Measurements from ENCODE around the gene OR10P1.

The OR10P1 gene

DNA sequence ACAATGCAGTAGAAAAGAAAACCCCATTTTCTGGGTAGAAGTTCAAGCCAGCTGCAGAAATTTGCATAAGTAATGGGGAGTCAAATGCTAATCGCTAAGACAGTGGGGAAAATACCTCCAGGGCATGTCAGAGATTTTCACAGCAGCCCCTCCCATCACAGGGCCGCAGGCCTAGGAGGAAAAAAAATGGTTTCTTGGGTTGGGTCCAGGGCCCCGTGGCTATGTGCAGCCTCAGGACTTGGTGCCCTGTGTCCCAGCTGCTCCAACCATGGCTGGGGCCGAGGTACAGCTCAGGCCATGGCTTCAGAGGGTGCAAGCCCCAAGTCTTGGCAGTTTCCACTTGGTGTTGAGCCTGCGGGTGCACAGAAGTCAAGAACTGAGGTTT, 14.6 kb downstream of the OR10P1 start:
- no peak for DNase-seq (ENCODE audit: low read depth)

DNA sequence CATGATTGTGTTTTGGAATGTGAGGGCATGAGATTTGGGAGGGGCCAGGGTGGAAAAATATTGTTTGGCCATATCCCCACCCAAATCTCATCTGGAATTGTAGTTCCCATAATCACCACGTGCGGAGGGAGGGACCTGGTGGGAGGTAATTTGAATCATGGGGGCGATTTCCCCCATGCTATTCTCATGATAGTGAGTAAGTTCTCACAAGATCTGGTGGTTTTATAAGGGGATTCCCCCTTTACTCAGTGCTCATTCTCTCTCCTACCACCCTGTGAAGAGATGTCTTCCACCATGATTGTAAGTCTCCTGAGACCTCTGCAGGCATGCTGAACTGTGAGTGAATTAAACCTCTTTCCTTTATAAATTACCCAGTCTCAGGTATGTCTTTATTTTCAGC, 15.7 kb downstream of the OR10P1 start:
- no peak for DNase-seq (ENCODE audit: low read depth)

DNA sequence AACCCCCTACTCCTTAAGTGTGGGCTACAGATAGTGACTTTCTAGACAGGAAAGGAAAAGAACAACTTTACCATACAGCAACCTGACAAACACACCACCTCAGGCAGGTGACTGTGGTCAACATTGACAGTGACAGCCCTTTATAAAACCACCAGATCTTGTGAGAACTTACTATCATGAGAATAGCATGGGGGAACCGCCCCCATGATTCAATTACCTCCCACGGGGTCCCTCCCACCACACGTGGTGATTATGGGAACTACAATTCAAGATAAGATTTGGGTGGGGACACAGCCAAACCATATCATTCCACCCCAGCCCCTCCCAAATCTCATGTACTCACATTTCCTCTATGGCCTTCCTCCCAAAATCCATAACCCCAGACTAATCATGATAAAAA, 16.3 kb downstream of the OR10P1 start:
- DNase-seq (ENCODE audit: low read depth): no peak

GRCh38 chr12:55654511-55655214, 18.0 kb downstream of the OR10P1 start:
- DNase-seq (ENCODE audit: low read depth): no peak

DNA sequence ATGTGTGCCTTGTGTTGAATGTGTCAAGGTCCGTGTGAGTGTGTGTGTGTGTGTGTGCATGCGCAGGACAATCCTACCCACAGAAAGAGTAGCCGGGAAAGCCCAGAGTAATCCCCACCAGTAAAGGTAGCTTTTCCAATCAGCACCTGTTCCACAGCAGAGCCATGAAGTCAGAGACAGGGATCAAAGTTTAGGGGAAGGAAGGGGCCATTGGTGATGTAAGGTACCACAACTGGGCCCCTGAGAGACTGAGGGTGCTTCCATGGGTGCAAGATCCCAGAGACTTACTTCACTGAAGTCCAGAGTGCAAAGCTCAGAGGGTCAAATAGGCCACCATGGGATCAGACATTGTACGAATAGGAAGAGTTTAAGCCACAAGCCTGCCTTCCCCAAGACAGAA, 20.5 kb downstream of the OR10P1 start:
- DNase-seq (ENCODE audit: low read depth): no peak

- no peak for DNase-seq (ENCODE audit: low read depth)
Observed at GRCh38 chr12:55658212-55658611, 21.5 kb downstream of the OR10P1 start.

DNA sequence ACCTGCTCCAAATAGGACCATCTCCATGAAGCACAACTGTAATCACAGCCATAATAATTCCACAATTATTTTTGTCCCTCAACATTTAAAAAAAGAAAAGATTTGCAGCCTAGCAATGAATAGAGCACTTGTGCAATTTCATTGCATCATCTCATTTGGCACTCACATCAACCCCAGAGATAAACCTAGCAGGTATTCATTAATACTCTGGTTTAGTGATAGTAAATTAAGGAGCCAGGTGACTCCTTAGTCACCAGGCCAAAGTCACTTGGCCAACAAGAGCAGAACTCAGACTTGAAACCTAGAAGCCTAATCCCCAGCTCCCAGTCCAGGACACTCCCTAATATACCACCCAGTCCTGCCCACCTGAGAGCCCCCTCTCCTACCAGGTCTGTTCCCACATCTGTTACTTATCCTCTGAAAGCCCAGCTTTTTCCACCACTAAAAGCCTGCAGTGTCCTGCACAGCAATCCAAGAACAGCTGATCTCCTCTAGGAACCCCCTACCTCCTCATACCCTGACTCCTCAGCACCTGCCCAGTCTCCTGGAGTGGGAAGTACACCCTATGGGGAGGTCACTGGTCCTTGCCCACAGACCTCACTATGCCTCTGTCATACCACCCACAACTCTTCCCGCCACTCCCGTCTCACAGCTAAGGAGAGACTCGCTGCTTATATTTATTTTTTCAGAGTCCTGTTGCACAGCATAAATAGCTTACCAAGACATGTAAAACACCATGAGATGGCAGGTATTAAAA, 22.1 kb downstream of the OR10P1 start:
- no peak for DNase-seq (ENCODE audit: low read depth)

DNA sequence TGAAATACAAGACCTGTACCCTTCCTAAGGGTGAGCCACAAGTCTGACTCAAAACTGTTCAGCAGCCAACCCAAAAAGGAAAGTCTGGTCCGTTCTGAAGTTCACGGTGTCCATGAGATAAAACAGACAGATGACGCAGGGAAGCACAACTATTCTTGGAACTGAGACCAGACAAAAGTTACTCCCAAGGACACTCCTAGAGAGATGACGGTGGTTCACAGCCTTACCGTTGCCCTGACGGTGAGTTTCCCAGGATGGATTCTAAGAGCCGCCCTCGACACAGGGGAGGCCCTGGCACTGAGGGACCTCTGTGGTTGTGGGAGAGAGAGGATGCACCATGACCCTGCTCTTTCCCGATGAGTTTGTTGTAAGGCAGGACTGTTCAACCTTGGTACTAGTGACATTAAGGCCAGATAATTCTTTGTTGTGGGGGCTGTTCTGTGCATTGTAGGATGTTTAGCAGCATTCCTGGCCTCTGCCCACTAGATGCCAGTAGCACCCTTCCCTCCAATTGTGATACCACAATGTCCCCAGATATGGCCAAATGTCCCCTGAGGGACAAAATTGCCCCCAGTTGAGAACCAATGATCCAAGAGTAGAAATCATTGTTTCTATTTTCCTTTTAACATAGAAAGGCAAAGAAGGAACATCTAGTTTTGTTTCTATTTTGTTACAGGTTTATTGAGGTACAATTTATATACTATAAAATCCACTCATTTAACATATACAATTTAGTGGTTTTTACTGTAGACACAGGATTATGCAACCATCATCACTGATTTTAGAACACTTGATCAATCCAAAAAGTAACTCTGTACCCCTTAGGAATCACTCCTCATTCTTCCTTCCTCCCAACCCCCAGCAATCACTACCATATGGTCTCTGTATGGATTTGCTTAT, 23.0 kb downstream of the OR10P1 start:
- peak; percentile 47 for DNase-seq (ENCODE audit: low read depth)

DNA sequence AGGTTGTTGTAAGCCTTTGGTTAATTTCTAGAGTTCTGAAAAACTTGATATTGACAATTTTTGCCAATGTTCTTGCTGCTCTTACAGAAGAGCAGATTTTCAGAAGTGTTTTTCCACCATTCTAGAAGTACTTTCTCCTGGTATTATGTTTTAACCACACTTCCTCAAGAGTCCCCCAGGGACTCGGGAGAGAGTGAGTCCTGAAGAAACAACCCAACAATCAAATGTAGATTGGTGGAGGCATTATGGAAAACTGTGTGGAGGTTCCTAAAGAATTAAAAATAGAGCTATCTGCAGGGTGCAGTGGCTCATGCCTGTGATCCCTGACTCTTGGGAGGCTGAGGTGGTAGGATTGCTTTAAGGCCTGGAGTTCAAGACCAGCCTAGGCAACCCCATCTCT, 26.7 kb downstream of the OR10P1 start:
- DNase-seq (ENCODE audit: low read depth): no peak

DNA sequence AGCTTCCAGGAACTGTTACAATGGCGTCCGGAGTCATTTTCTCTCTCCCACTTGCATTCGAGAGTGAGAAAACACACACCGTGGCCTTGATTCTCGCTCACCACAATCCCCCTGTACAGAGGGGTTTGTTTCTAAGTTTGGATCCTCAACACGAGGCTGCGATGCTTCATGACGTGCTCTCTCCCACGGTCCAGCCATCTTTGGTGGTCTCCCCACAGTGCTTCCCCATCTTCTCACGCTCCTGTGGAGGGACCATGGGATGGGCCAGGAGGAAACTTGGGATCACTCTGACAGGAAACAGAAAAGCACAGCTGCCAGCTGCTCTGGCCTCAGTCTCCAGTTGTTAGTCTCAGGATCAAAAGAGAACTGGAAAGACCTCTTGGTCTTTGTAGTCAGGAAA, 28.1 kb downstream of the OR10P1 start:
- no peak for DNase-seq (ENCODE audit: low read depth)

DNA sequence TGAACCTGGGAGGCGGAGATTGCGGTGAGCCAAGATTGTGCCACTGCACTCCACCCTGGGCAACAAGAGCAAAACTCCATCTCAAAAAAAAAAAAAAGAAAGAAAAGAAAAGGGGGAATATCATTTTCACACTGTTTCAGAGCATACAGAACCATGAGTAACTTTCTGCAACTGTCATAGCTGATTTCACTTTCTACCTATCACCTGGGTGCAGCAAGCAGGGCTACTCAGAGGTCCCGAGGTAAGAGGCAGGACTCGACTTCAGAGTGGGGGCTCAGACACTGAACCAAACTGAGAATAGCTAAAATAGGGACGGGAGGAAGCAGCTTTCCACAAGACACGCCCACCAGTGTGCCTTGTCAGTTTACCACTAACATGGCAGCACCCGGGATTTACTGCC, 29.8 kb downstream of the OR10P1 start:
- no peak for DNase-seq (ENCODE audit: low read depth)

DNA sequence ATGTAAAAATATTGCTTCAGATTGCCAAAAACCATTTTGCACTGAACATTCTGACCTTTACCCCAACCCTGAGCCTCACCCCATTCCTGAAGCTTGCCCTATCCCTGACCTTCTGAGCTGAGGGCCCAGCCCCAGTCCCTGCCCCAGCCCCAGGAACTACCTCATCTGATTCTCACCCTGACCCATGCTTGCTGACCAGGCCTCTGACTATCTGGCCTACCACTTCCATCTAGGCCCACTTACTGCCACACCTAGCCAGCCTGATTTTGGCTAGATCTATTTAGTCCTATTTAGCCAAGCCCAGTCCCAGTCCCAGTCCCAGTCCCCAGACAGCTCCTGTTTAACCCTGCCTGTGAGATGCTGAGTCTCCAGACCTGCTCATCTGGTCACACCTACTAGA, 33.6 kb downstream of the OR10P1 start:
- DNase-seq (ENCODE audit: low read depth): no peak

DNA sequence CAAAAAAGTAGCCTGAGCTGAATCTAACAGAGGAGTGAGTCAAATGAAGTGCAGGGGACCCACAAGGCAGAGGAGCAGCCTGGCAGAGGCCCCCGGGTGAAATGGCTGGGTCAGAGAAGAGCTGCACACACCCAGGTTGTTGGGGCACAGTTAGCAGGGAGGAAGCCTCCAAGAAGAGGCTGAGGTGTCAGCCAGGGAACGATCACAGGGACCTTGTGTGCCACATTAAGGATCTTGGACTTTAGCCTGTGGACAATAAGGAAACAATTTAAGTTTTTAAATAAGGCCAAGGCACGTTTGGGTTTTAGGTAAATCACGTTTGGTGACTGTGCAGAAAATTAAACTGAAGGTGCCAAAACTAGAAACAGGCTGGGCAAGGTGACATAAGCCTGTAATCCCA, 35.1 kb downstream of the OR10P1 start:
- DNase-seq (ENCODE audit: low read depth): no peak

GRCh38 chr12:55673638-55674037, 36.9 kb downstream of the OR10P1 start:
- no peak for DNase-seq (ENCODE audit: low read depth)

DNA sequence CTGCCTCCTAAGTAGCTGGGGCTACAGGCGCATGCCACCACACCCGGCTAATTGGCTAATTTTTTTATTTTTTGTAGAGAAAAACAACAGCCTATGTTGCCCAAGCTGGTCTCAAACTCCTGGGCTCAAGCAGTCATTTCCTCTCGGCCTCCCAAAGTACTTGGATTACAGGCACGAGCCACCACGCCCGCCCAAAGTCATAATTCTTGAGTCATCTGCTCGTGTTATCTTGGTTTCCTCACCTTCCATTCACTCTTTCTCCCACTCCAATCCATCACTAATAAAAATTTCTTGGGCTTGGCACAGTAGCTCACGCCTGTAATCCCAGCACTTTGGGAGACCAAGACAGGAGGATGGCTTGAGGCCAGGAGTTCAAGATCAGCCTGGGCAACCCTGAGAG, 39.0 kb downstream of the OR10P1 start:
- DNase-seq (ENCODE audit: low read depth): no peak

- no peak for DNase-seq (ENCODE audit: low read depth)
Observed at GRCh38 chr12:55676707-55677106, 40.0 kb downstream of the OR10P1 start.

GRCh38 chr12:55679691-55680090, 43.0 kb downstream of the OR10P1 start:
- DNase-seq (ENCODE audit: low read depth): no peak

GRCh38 chr12:55681142-55682077, 44.7 kb downstream of the OR10P1 start:
- peak; percentile 61 for DNase-seq (ENCODE audit: low read depth)

GRCh38 chr12:55682087-55682796, 45.5 kb downstream of the OR10P1 start:
- no peak for DNase-seq (ENCODE audit: low read depth)

GRCh38 chr12:55683676-55684075, 47.0 kb downstream of the OR10P1 start:
- DNase-seq (ENCODE audit: low read depth): no peak

- no peak for DNase-seq (ENCODE audit: low read depth)
Observed at GRCh38 chr12:55684761-55685370, 48.2 kb downstream of the OR10P1 start.
